ENCODE results near the gene EYS. TPM values are rescaled to one million over a fixed set of nuclear protein-coding genes. Genes with fewer than 3 reads are reported as not detected.

EYS gene
- total RNA-seq, 1 donor from 2014 or later: 0.08 TPM

GRCh38 chr6:64497634-64498033 lies 1209.4 kb downstream of the EYS start:
- DNase-seq: no peak
- Histone ChIP-seq H3K27me3 (ENCODE audit: low read depth) (no peaks in the 10 kb centered on the region), H3K4me1 (no peaks in the 10 kb centered on the region), H3K9me3 (replicated peaks) (no peaks in the 10 kb centered on the region), H3K4me3 (no peak overlapping the region), H3K36me3 (no peaks in the 10 kb centered on the region), H3K27ac (replicated peaks) (no peak overlapping the region)
- TF ChIP-seq CTCF (IDR thresholded peaks at IDR 0.05; ENCODE audit: borderline replicate concordance): no peak
- intact Hi-C loops (cut with micrococcal nuclease): no loop called here

DNA sequence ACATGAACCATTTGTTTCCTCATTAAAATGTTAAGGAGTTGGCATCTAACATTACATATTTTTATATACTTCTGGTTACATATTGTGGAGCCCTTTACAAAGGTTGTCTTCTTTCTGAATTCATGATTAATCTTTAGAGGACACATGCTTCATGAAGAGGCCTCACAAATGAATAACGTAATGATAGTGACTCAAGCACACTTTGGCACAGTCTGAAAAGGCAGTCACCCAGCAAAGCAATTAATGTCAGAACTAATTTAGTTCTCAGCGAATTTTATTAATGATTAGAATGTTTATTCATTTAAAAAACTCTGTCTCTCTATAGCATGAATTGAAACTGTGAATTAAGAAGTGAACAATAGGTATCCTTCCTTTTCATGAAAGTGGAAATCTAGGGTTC lies 1217.3 kb downstream of the EYS start:
- Histone ChIP-seq H3K27ac (replicated peaks) (no peak overlapping the region), H3K9me3 (replicated peaks) (no peaks in the 10 kb centered on the region), H3K4me1 (no peaks in the 10 kb centered on the region), H3K4me3 (no peak overlapping the region), H3K27me3 (ENCODE audit: low read depth) (no peaks in the 10 kb centered on the region), H3K36me3 (no peaks in the 10 kb centered on the region)
- no peak for DNase-seq
- intact Hi-C loops (cut with micrococcal nuclease): no loop called here
- TF ChIP-seq CTCF (IDR thresholded peaks at IDR 0.05; ENCODE audit: borderline replicate concordance): no peak

GRCh38 chr6:64486578-64487351 lies 1220.3 kb downstream of the EYS start:
- no peaks in the 10 kb centered on the region for H3K4me1 ChIP-seq
- no peaks in the 10 kb centered on the region for H3K27me3 ChIP-seq (ENCODE audit: low read depth)
- no peak for DNase-seq
- H3K27ac ChIP-seq (replicated peaks): no peak overlapping the region
- intact Hi-C loops (cut with micrococcal nuclease): no loop called here
- H3K36me3 ChIP-seq: no peaks in the 10 kb centered on the region
- no peaks in the 10 kb centered on the region for H3K9me3 ChIP-seq (replicated peaks)
- H3K4me3 ChIP-seq: no peak overlapping the region
- TF ChIP-seq CTCF (IDR thresholded peaks at IDR 0.05; ENCODE audit: borderline replicate concordance): no peak

DNA sequence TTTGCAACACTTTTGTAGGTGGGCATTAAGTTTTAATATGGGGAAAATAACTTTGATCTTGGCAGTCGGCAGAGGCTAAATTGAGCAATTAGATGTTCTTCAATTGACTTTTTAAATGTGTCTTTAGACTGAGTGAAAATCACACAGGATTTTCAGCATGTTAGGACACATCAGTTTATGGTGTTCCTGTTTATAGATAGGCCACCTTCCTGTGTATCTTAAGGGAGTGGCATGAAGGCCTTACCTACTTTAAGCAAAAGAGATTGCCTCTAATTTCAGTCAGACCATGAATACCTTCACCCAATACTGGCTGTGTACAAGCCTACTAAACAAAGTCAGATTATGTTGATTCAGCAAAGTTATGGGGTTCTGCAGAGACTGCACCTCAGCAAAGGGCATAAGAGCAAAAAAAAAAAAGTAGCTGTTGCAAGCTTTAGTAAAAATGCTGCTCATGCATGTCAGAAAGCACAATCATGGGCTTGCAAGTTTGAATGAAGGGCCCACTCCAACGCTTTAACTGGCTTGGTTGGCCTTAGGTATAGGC lies 1223.0 kb downstream of the EYS start:
- H3K4me3 ChIP-seq: no peak overlapping the region
- TF ChIP-seq CTCF (IDR thresholded peaks at IDR 0.05; ENCODE audit: borderline replicate concordance): no peak
- intact Hi-C loops (cut with micrococcal nuclease): no loop called here
- H3K27me3 ChIP-seq (ENCODE audit: low read depth): no peaks in the 10 kb centered on the region
- H3K4me1 ChIP-seq: no peaks in the 10 kb centered on the region
- no peaks in the 10 kb centered on the region for H3K36me3 ChIP-seq
- H3K9me3 ChIP-seq (replicated peaks): no peaks in the 10 kb centered on the region
- no peak overlapping the region for H3K27ac ChIP-seq (replicated peaks)
- no peak for DNase-seq

DNA sequence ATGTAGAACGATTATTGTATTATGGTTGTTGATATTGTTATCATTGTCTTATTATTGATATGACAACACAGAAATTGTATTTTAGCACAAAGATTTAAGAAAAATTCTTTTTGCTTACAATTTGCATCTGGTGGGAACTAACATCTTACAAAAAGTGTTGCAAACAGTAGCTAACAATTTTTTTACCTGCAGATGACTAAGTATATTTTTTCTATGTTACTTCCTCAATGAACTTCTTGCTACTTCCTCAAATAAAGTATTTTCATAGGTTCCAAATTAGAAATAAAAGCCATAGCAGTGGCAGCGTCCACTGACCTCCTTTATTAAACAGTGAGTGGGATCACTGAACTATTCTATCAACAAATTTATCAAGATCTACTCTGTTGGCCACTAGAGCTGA lies 1224.4 kb downstream of the EYS start:
- H3K27me3 ChIP-seq (ENCODE audit: low read depth): no peaks in the 10 kb centered on the region
- no peaks in the 10 kb centered on the region for H3K4me1 ChIP-seq
- H3K4me3 ChIP-seq: no peak overlapping the region
- no peak overlapping the region for H3K27ac ChIP-seq (replicated peaks)
- intact Hi-C loops (cut with micrococcal nuclease): no loop called here
- no peaks in the 10 kb centered on the region for H3K36me3 ChIP-seq
- no peaks in the 10 kb centered on the region for H3K9me3 ChIP-seq (replicated peaks)
- DNase-seq: no peak
- no peak for TF ChIP-seq CTCF (IDR thresholded peaks at IDR 0.05; ENCODE audit: borderline replicate concordance)

All from left ventricle myocardium inferior (tissue), 1 donor.